Spleen (tissue), 7 donors: ENCODE data around the gene LDB2.

Experiments used
- CTCF ChIP-seq, 11 experiments: fragments of 200-600 bp in 7 of 11; fragments of 450-650 bp in 4 of 11; sonication (generic) in 4 of 11; IDR thresholded peaks in 8 of 11; conservative IDR thresholded peaks in 3 of 11; 1 replicate in 7 of 11; 2 replicates in 4 of 11; pipeline versions ENCODE4 v1.4.0 to v1.8.0; 2016 to 2021; ENCODE audit warnings: antibody characterized with exemption in 11 of 11, inconsistent platforms in 4 of 11, mild to moderate bottlenecking in 1 of 11
- POLR2A ChIP-seq, 3 donors: fragments of 450-650 bp; IDR thresholded peaks; one replicate each; pipeline ENCODE4 v1.5.1; 2017; ENCODE audit warnings: antibody characterized with exemption in 3 of 3, mild to moderate bottlenecking in 1 of 3
- POLR2AphosphoS5 ChIP-seq, 3 donors: sonication (generic); formaldehyde crosslinking; IDR thresholded peaks; one replicate each; pipeline ENCODE4 v1.5.1; 2017; ENCODE audit warnings: antibody characterized with exemption in 3 of 3
- donor health status: DM: no; HTN: no; CAD: no; lungs with moderate emphysema.
- donor health status: DM: no; HTN: no; CAD: no.
- donor health status: DM: no; HTN: no; CAD: no.

- TF ChIP-seq CTCF (IDR thresholded peaks at IDR 0.05 in 8 of 11, conservative IDR thresholded peaks at IDR 0.05 in 3 of 11): no peak
- TF ChIP-seq POLR2A (IDR thresholded peaks at IDR 0.05): no peak
- no peak for TF ChIP-seq POLR2AphosphoS5 (IDR thresholded peaks at IDR 0.05)
Measured at GRCh38 chr4:16457944-16458343, 440.5 kb downstream of the LDB2 start.
